DOHH2 (cell line): ENCODE measurements around the gene RASGEF1C.

Experiments used
- CTCF ChIP-seq: fragments of 200-600 bp; sonication (generic); IDR thresholded peaks from one replicate; pipeline ENCODE4 v1.5.1; 2014; ENCODE audit warnings: antibody characterized with exemption, mild to moderate bottlenecking, low read depth, low read length; ENCODE audit not compliant: poor library complexity, severe bottlenecking
- EZH2phosphoT487 ChIP-seq: fragments of 200-600 bp; sonication (generic); IDR thresholded peaks from 2 replicates; pipeline ENCODE4 v1.6.1; 2017; ENCODE audit warnings: borderline replicate concordance, mild to moderate bottlenecking, antibody characterized with exemption, low read length, moderate library complexity, mixed read lengths

GRCh38 chr5:180086816-180087399, 122.1 kb downstream of the RASGEF1C start:
- TF ChIP-seq EZH2phosphoT487, result no peak
- TF ChIP-seq CTCF, result no peak
